HepG2 (cell line): ENCODE measurements around the gene ZNF276.

Experiments used
- CHD4 ChIP-seq: fragments of 200-600 bp; sonication (generic); IDR thresholded peaks from 2 replicates; pipeline ENCODE4 v1.7.0; 2017; ENCODE audit warnings: mild to moderate bottlenecking, low read length, borderline replicate concordance
- EP300 ChIP-seq, 3 experiments: sonication (generic) in 1 of 3; formaldehyde crosslinking in 1 of 3; IDR thresholded peaks; 2 replicates each; pipeline versions ENCODE4 v1.5.1 to v1.6.1; 2011 to 2020; ENCODE audit warnings: low read depth in 2 of 3, low read length in 2 of 3, borderline replicate concordance in 1 of 3, improper control_type of control experiment in 1 of 3, mild to moderate bottlenecking in 1 of 3, missing genetic modification reagents in 1 of 3, moderate library complexity in 1 of 3
- MAFK ChIP-seq, 2 experiments: IDR thresholded peaks in 1 of 2; conservative IDR thresholded peaks in 1 of 2; 2 replicates each; pipeline ENCODE4 v1.6.1; 2011; ENCODE audit warnings: improper control_type of control experiment in 2 of 2, low read length in 2 of 2
- NR3C1 ChIP-seq: sonication (generic); formaldehyde crosslinking; IDR thresholded peaks from 2 replicates; pipeline ENCODE4 v1.4.0; 2020; ENCODE audit warnings: missing genetic modification reagents
- POLR2AphosphoS5 ChIP-seq: IDR thresholded peaks from 2 replicates; pipeline ENCODE4 v1.6.1; 2012; ENCODE audit warnings: low read depth, low read length
- STAG1 ChIP-seq: sonication (generic); formaldehyde crosslinking; IDR thresholded peaks from 2 replicates; pipeline ENCODE4 v1.4.0; 2020; ENCODE audit warnings: missing genetic modification reagents
- STAT5B ChIP-seq: sonication (generic); formaldehyde crosslinking; IDR thresholded peaks from 2 replicates; pipeline ENCODE4 v1.4.0; 2020; ENCODE audit warnings: missing genetic modification reagents
- ZNF446 ChIP-seq: sonication (generic); formaldehyde crosslinking; IDR thresholded peaks from 2 replicates; pipeline ENCODE4 v1.5.0; 2020; ENCODE audit warnings: mild to moderate bottlenecking, missing genetic modification reagents
- TF ChIP-seq, protein P1 (sequence below): sonication (generic); formaldehyde crosslinking; IDR thresholded peaks from 2 replicates; pipeline ENCODE4 v1.8.0; 2022; ENCODE audit warnings: low read depth, missing genetic modification reagents

- TF ChIP-seq MAFK (conservative IDR thresholded peaks at IDR 0.05 in 1 of 2, IDR thresholded peaks at IDR 0.05 in 1 of 2; ENCODE audit: low read length in 2 of 2) (no peak), ZNF446 (no peak), STAT5B (no peak), STAG1 (CRISPR knock-in tag) (no peak), CHD4 (no peak; the same call in 1 of the 2 replicates), EP300 (IDR thresholded peaks at IDR 0.05; ENCODE audit: low read depth in 2 of 2, low read length in 2 of 2) (no peak), EP300 (CRISPR knock-in tag; IDR thresholded peaks at IDR 0.05; ENCODE audit: borderline replicate concordance) (no peak), NR3C1 (no peak), POLR2AphosphoS5 (no peak)
- TF ChIP-seq, protein P1, sequence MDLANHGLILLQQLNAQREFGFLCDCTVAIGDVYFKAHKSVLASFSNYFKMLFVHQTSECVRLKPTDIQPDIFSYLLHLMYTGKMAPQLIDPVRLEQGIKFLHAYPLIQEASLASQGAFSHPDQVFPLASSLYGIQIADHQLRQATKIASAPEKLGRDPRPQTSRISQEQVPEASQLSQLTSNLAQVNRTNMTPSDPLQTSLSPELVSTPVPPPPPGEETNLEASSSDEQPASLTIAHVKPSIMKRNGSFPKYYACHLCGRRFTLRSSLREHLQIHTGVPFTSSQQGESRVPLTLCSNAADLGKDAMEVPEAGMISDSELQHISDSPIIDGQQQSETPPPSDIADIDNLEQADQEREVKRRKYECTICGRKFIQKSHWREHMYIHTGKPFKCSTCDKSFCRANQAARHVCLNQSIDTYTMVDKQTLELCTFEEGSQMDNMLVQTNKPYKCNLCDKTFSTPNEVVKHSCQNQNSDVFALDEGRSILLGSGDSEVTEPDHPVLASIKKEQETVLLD (CRISPR knock-in tag): no peak
These were observed 34.7 kb upstream of the ZNF276 start, which contains the start of gene CDK10 for GRCh38 chr16:89686520-89687091.
